Measurements from ENCODE around the gene SLC46A3. TPM values are rescaled to one million over a fixed set of nuclear protein-coding genes. Genes with fewer than 3 reads are reported as not detected.

The SLC46A3 gene, protein sequence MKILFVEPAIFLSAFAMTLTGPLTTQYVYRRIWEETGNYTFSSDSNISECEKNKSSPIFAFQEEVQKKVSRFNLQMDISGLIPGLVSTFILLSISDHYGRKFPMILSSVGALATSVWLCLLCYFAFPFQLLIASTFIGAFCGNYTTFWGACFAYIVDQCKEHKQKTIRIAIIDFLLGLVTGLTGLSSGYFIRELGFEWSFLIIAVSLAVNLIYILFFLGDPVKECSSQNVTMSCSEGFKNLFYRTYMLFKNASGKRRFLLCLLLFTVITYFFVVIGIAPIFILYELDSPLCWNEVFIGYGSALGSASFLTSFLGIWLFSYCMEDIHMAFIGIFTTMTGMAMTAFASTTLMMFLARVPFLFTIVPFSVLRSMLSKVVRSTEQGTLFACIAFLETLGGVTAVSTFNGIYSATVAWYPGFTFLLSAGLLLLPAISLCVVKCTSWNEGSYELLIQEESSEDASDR
- 3.4 and 3.5 TPM in 2 replicates for total RNA-seq

DNA sequence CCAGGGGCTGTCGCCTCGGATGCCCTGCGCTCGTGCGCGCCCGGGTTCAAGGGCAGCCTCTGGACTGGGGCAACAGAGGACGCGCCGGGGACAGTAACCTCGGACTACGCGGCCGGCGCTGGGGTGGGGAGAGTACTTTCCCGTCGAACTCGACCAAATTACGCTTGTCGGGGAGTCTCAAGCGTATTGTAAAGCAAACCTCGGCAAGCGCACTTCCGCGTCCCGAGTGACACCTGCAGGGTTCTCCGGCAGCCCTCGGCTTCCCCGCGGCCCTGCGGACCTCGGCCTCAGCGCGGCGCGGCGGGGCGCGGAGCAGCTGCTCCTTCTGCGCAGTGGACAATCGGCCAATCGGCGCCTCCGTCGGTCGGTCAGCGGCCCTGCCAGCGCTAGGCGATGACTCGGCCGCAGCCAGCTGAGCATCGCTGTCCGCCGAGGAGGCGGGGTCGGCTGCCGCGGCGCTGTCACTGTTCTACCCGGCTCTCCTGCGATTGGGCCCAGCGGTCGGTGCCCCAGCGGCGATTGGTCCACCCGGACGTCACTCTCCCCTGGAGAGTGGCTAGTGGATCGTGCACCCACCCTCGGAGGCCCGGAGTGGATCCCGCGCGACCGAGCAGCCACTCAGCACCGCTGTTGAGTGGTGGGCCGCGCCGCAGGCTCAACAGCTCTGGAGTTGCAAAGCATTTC lies at the start of gene SLC46A3:
Gene SLC46A3, minus strand, starts transcription at position 428 of the 684 bp plus-strand sequence. CDS start 972 bp downstream, outside the sequence.
- H3K4me3 ChIP-seq (ENCODE audit: low read depth, low read length) = peak within 1 kb of the TSS; percentile 73
- TF ChIP-seq, protein P1, sequence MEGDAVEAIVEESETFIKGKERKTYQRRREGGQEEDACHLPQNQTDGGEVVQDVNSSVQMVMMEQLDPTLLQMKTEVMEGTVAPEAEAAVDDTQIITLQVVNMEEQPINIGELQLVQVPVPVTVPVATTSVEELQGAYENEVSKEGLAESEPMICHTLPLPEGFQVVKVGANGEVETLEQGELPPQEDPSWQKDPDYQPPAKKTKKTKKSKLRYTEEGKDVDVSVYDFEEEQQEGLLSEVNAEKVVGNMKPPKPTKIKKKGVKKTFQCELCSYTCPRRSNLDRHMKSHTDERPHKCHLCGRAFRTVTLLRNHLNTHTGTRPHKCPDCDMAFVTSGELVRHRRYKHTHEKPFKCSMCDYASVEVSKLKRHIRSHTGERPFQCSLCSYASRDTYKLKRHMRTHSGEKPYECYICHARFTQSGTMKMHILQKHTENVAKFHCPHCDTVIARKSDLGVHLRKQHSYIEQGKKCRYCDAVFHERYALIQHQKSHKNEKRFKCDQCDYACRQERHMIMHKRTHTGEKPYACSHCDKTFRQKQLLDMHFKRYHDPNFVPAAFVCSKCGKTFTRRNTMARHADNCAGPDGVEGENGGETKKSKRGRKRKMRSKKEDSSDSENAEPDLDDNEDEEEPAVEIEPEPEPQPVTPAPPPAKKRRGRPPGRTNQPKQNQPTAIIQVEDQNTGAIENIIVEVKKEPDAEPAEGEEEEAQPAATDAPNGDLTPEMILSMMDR (IDR thresholded peaks at IDR 0.05; ENCODE audit: insufficient read depth, low read length, poor library complexity, severe bottlenecking) = no peak
- DNase-seq (ENCODE audit: low read depth) = peak; percentile 86
- H3K27me3 ChIP-seq (ENCODE audit: control insufficient read depth, insufficient read depth, low read length) = no peaks in the 10 kb centered on the region
- no peaks in the 10 kb centered on the region for H3K36me3 ChIP-seq (ENCODE audit: control insufficient read depth, insufficient read depth, low read length)

DNA sequence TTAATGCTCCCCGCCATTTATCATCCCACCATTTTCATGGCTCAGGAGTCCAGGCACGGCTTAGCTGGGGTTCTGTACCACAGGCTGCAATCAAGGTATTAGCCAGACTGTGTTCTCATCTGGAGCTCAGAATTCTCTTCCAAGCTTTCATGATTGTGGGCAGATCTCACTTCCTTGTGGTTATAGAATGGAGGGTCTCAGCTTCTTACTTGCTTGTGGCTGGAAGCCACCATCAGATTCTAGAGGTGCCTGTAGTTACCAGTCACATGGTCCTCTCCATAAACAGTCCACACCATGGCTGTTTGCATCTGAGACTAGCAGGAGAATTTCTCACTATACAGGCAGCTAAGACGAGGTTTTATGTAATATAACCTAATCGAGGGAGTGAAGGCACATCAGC lies 45.1 kb upstream of the SLC46A3 start:
- Histone ChIP-seq H3K36me3 (ENCODE audit: control insufficient read depth, insufficient read depth, low read length) (no peaks in the 10 kb centered on the region), H3K4me3 (ENCODE audit: low read depth, low read length) (no peak overlapping the region), H3K27me3 (ENCODE audit: control insufficient read depth, insufficient read depth, low read length) (no peaks in the 10 kb centered on the region)
- TF ChIP-seq, protein P1 (IDR thresholded peaks at IDR 0.05; ENCODE audit: insufficient read depth, low read length, poor library complexity, severe bottlenecking) = no peak
- no peak for DNase-seq (ENCODE audit: low read depth)

DNA sequence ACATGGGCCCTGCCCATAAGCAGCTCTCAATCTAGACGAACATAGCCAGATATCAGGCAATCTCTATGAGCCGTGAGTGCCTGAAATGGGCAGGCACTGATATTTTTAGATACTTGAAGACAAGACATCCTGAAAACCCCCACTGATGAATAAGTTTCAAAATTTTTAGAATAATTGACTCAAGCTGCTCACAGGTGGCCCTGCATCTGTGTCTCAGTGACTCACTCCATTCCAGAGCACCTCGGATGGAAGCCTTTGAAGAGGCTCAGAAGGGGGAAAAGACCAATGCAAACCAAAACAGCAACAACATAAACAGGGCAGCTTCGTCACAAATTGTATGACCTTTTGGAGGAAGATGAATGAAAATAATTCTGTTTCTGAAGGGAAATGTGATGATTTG lies 42.8 kb upstream of the SLC46A3 start:
- Histone ChIP-seq H3K36me3 (ENCODE audit: control insufficient read depth, insufficient read depth, low read length) (no peaks in the 10 kb centered on the region), H3K4me3 (ENCODE audit: low read depth, low read length) (no peak overlapping the region), H3K27me3 (ENCODE audit: control insufficient read depth, insufficient read depth, low read length) (no peaks in the 10 kb centered on the region)
- TF ChIP-seq, protein P1 (IDR thresholded peaks at IDR 0.05; ENCODE audit: insufficient read depth, low read length, poor library complexity, severe bottlenecking) = no peak
- DNase-seq (ENCODE audit: low read depth) = no peak

DNA sequence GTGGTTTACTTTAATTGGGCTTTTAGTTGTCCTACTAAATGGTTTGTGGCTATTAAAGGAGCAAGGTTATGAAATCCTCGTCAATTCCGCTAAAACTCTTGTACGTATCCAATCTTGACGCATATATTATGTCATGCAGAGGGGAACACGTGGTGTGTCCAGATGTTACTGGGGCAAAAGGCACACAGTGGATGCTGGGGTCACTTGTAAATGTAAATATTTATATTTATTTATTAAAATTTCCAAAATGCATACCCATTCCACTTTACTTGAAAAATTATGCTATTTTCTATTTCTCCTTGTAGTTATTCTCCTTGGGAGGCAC lies 36.7 kb upstream of the SLC46A3 start:
- TF ChIP-seq, protein P1 (IDR thresholded peaks at IDR 0.05; ENCODE audit: insufficient read depth, low read length, poor library complexity, severe bottlenecking) = no peak
- no peak for DNase-seq (ENCODE audit: low read depth)
- Histone ChIP-seq H3K36me3 (ENCODE audit: control insufficient read depth, insufficient read depth, low read length) (no peaks in the 10 kb centered on the region), H3K27me3 (ENCODE audit: control insufficient read depth, insufficient read depth, low read length) (no peaks in the 10 kb centered on the region), H3K4me3 (ENCODE audit: low read depth, low read length) (no peak overlapping the region)

DNA sequence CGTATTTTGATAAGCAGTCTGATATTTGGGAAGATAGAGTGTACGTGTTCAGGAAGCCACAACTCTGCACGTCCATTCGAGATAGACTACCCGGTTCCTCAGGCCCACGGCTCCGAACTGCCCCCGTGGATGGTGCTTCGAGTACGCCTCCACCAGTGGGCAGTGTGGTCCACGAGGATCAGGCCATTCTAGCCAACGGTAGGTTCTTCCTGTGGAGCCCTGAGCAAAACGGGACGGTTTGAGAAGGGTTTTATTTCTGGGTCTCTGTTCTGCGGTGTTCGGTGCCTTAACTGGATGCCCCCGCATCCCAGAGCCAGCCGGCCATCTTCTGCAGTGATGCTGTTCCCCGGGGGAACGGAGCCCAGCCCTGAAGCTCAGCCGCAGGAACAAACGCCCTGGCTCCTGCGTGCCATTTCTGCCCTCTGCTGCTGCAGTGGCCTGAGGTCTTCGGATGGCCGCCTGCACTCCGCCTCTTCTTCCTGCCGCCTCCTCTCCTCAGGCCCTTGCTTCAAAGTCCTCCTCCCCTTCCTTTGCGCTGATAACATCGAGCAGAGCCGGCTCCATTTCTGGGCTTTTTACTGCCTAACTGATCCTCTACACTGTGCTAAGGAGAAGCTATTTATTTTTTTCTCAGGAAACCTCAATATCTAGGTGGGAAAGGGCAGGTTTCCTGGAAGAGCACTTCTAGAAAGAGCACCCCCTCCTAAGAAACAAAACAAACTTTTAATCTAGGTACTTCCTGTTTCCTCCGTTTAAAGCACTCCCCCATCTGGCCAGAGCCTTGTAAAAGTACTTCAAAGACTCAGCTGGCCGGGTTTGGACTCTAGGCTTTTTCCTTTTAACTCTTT lies 36.2 kb upstream of the SLC46A3 start:
- Histone ChIP-seq H3K27me3 (ENCODE audit: control insufficient read depth, insufficient read depth, low read length) (no peaks in the 10 kb centered on the region), H3K36me3 (ENCODE audit: control insufficient read depth, insufficient read depth, low read length) (no peaks in the 10 kb centered on the region), H3K4me3 (ENCODE audit: low read depth, low read length) (no peak overlapping the region)
- TF ChIP-seq, protein P1 (IDR thresholded peaks at IDR 0.05; ENCODE audit: insufficient read depth, low read length, poor library complexity, severe bottlenecking) = no peak
- DNase-seq (ENCODE audit: low read depth) = no peak

Measured in kidney epithelial cell (primary cell).